Raji (cell line): Measurements from ENCODE around the gene P3R3URF.

Source experiments
- POLR2A ChIP-seq: IDR thresholded peaks from 2 replicates; pipeline ENCODE4 v1.6.1; 2011; ENCODE audit warnings: low read depth, low read length, control low read depth; ENCODE audit not compliant: insufficient read depth

The P3R3URF gene

DNA sequence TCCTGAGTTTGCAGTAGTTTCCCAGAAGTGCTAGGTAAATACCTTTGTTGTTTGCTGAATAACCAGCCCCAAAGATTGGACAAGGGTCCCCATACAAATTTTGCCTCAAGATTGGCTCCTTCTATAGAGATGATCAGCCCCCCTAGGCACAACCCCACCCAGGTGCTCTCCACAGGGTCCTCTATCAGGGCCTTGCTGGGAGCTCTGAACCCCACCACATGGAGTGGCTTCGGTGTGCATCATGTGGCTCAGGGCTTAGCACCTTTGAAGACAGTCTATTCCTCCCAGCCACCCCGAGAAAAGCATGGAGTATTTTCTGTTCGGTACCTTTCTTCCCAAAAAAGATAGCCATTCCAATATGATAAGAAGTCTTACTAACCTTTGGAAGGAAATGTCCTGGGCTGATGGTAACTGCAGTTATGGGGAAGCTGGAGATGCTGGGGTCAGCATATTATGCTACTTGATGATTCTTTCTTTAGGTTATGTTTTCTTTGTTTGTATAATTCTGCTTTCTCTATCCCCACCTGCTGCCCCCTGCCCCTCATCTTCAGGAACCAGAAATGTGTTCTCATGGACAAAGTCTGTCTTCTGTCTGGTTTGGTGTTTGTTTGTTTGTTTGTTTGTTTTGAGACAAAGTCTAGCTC, 6.4 kb downstream of the P3R3URF start:
- no peak for TF ChIP-seq POLR2A

DNA sequence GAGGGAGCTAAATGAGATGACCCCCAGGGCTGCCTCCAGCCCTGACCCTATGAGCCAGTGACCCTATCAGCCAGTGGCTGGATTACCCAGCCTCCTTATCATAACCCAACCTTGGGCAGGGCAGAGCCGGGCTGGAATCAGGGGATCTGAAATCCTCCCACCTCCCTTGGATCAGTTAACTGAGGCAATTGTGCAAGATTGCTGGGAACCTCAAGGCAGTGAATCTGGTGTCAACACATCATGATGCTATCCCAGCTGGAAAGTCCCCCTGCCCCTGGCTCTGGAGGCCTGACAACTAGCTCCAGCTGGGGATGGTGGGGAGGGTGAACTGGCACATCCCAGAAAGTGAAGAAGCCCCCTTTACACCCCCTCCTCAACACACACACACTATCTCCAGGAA, 7.8 kb downstream of the P3R3URF start:
- TF ChIP-seq POLR2A, result no peak

DNA sequence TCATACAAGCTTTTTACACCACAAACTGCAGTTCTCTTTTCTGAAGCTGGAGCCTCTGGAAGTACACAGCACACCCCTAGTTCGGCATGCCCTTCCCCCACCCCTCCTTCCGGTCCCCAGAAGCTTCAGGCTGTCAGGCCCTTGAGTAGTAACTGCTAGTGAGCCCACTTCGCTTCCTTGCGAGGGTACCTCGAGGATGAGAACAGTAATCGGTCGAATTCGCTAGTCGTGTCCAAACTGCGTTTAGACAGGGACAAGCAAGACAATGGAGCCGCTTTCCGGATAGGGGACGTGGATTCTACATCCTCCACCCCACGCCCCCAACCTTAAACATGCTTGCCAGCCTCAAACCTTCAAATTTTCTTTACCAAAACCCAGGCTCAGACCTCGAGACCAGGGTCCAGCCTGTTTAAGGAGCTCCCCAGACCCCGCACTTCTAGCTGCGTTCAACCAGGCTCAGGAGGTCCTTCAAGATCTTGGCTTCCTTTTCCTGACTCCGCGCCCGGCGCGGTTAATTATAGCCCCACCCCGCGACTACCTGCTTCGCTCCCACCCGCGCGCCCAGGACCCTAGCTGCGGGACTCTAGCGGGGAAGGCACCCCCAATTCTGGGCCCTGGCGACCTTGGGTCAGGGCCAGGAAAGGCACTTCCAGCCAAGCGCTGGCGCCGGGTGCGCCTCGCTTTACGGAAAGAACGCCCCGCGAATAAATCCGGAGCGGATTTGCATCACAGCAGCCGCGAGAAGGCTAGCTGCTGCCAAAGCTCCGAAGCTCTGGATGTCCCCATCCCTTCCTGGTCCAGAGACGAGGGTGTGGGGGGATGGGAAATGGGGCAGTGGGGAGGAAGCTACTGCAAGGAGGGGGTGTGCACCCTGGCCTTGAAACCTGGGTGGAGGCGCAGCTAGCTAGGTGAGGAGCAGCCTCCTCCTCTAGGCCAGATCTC, 9.5 kb downstream of the P3R3URF start:
- TF ChIP-seq POLR2A, result no peak

DNA sequence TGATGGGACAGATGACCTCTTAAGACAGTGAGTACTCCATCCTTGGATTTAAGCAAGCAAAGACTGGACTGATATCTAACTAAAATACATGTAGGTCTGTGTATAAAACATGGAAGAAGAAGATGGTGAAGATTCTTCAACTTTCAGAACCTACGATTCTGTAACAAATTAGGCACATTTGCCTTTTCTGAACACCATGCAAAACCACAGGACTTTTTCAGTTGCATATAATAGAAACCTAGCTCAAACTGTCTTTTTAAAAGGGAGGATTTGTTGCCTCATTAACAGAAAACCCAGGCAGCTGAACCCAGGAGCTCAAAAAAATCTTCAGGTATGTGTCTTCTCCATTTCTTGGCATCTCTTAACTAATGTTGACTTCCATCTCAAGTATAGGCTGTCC, 16.1 kb downstream of the P3R3URF start:
- no peak for TF ChIP-seq POLR2A

DNA sequence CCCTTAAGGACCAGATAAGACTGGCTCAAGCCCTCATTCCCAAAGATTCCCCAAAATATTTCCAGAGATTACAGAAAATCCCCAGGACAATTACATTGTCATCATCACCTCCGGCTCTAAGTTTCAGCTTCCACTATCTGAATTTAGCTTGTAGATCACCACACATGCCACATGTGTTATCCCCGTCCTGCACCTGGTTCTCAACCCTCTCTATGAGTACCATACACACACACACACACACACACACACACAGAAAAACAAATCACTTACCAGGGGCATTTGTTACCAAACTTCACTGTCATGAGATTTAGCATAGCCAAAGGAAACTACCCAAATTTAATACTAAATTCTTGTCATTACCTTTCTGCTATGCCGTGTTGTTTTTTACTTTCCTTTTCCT, 16.8 kb downstream of the P3R3URF start:
- TF ChIP-seq POLR2A, result no peak

DNA sequence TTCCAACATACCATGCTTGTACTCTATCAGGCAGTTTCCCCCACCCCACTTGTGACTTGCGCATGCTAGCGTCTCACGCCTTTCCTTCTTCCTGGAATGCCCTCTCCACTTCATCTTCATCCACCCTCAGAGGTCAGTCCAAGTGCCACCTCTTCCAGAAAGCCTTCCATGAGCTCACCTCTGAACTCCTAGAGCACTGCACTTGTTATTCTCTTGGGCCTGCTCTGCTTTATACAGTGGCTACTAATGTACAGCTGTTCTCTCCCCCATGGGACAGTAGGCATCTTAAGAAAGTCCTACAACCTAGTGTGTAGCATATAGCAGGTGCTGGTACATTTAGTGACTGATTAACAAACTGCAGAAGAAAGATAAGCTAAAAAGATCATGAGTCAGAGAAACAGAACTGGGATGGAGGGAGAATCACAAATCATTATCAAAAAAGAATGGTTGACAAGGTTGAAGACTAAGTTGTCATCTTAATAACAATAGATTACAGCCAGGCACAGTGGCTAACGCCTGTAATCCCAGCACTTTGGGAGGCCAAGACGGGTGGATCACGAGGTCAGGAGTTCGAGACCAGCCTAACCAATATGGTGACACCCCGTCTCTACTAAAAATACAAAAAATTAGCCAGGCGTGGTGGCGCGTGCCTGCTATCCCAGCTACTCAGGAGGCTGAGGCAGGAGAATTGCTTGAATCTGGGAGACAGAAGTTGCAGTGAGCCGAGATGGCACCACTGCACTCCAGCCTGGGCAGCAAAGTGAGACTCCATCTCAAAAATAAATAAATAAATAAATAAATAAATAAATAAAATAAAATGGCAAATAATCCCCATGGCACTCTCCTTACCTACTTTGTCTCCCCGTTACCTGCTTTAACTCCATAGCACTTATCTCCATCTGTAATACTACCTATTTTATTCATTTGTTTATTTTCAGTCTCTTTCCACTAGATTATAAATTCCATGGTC, 17.7 kb downstream of the P3R3URF start:
- TF ChIP-seq POLR2A, result no peak

DNA sequence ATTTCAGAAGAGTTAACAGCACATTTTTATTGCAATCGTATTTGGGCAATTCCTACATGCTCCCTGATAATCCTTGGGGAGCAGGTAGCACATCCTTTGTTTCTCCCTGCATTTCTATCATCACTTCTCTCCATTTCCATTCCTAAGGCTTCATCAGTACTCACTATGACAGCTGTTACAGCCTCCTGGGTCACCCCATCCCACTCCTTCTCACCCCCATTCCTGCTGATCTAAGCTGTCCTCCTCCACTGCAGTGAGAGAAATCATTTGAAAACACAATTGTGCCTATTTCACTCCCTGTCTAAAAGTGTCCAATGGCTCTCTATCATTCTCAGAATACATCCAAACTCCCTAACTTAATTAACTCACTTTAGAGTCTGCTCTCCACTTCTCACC, 18.4 kb downstream of the P3R3URF start:
- no peak for TF ChIP-seq POLR2A

DNA sequence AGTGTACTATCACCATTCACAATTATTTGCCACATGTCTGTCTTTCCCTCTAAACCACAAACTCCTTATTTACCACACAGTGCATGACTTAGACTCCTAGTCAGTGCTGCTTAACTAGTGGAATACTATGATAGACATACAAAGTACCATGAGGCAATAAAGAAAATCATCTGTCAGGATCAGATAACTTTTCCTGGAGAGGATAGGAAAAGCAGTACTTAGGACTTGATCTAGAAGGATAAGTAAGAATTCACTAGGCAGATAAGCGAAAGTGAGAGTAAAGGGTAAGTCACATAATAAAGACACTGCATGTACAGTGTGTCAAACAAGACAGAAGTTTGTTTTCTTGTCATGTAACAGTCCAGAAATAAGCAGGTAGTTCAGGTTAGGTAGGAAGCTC, 22.6 kb downstream of the P3R3URF start:
- TF ChIP-seq POLR2A, result no peak

DNA sequence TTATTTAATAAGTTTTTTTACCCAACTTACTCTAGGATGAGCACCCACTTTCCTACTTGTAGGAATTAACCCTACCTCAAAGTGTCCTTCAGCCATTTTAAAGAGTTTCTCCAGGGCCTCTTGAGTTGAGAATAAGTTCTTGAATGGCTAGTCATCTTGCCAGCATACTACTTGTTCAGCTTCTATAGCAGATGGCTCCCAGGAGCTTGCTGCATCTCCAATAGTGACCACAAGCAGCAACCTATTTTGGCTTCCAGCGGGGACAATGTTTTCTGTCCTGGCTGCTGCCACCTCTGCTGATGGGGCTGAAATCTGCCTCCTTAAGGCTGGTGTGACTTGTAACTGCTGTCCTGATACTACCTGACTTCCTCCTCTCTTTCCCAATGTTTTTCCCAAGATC, 23.1 kb downstream of the P3R3URF start:
- TF ChIP-seq POLR2A, result no peak

DNA sequence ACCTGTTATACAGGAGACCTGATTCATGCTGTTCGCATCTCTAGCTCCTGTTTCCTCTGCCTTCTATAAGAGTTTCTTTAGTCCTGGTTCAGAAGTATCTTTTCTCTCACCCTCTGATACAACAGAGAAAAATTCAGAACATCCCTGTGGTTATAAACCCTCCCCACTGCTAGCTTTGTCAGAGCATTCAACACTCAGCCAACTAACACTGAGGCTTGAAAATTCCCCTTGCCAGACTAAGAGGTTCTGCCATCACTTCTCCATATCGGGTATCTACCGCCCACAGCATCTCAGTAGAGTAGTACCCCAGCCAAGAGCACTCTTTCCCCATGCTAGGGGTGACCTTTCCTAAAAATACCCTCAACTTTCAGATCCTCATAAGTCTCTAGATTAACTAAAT, 24.3 kb downstream of the P3R3URF start:
- no peak for TF ChIP-seq POLR2A

DNA sequence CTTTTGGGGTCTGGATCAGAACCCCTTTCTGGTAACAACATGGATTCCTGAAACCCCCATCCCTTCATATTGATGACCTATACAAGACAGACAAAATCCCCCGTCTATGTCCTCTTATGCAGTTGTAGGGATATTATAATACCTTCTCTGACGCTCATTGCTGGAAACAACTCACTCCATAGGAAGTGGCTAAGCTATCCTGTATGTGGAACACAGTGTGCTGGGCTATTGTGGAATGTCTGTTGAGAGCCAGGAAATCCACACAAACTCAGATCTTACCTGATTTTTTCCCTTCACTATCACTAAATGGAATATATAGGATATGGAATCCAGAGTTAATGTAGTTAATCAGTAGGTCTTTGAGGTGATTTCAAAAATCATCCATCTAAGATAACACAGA, 26.2 kb downstream of the P3R3URF start:
- no peak for TF ChIP-seq POLR2A

DNA sequence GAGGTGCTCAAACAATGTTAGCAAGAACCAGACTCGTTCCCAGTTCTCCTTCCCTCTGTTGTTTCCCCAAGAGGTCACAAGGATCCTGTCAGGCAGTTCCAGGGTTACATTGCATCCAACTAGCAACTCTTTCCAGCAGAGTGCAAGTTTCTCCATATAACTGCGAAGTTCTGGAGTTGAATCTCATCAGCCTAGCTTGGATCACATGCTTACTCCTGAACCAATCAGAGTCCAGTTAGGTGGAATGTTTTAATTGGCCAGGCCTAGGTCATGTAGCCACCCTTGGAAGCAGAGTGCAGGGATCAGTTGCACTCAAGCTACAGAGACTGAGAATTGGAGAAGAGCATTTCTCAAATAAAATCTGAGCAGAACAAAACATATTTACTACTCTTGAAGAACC, 28.0 kb downstream of the P3R3URF start:
- TF ChIP-seq POLR2A, result no peak

DNA sequence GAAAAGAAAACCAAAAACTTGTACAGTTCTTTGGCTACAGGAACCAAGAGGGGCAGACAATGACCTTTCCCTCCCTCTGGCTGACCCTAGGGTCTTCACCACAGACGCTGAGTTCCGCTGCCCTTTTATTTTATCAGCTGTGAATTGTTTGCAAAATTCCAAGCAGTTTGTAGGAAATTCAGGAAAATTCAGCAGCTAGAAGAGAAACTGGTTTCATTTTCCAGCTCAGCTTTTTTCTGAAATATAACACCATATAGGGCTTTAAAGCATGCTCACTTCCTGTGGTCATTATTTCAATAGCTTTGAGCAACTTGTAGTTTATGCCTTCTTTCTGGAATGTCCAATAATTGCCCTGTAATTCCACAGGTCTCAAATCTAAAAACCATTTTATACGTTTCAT, 38.4 kb downstream of the P3R3URF start:
- no peak for TF ChIP-seq POLR2A

DNA sequence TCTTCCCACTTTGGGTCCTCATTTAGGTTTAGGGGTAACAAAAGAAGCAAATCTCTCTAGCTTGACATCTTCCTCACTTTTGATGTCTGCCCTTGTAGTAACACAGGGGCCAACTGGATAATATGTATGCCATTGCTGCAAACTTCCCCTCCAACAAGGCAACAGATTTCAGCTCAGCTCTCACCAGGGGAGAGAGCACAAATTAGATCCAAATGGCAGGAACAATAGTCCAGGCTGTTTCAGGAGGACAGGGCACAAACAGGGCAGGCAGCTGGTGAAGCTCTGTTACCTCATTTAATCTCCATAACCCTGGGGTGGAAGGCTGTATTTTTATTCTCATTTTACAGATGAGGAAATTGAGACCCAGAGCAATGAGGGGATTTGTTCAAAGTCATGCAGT, 39.6 kb downstream of the P3R3URF start:
- TF ChIP-seq POLR2A, result no peak

DNA sequence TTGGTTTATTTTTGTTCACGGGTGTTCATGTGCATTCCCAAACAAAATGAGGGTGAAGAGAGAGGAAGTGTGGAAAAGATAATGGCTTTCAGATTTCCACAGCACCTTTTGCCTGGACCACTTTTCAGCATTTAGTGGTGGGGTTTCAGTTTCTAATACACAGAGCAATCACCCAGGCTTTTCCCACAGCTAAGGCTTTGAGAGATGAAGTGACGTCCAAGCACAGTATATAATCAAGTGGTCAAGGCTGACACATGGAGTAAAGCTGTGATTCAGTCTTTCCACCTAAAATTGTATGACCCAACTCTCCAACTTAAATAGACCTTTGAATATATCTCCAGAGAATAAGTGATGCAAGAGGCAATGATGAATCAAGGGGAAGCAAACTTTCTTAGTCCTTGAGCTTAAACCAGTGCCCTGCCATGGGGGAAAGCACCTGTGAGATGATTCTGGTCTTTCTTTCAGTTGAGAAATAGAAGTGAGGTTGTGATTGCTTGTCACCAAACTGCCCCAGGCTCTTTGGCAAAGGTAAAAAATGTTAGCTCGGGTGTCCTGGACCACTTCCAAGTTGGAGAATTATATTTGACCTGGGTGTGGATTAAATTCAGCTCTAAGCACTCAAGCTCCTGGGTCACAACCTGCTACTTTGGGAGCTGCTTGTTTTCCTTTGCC, 41.5 kb downstream of the P3R3URF start:
- no peak for TF ChIP-seq POLR2A
